H9 (cell line): ENCODE data around the gene ELAPOR2. TPM values are rescaled to one million over a fixed set of nuclear protein-coding genes. Genes with fewer than 3 reads are reported as not detected.

Experiments used
- DNase-seq: peaks from one replicate; pipeline ENCODE4 v3.0.0-alpha.2; 2017
- H2AFZ ChIP-seq: one replicate; pipeline ENCODE4 v1.6.1; 2013; ENCODE audit warnings: mild to moderate bottlenecking, low read length, control low read depth, moderate library complexity
- H2AK5ac ChIP-seq: 2 replicates; pipeline ENCODE4 v1.6.1; 2013; ENCODE audit warnings: low read length, control low read depth, mixed read lengths; ENCODE audit not compliant: insufficient read length
- H2BK120ac ChIP-seq: one replicate; pipeline ENCODE4 v1.6.1; 2013; ENCODE audit warnings: low read depth, mild to moderate bottlenecking, low read length, control low read depth, inconsistent platforms; ENCODE audit not compliant: poor library complexity, severe bottlenecking
- H2BK12ac ChIP-seq: 2 replicates; pipeline ENCODE4 v1.6.1; 2013; ENCODE audit warnings: low read length, control low read depth, mixed read lengths, low read depth; ENCODE audit not compliant: insufficient read length
- H2BK15ac ChIP-seq: 2 replicates; pipeline ENCODE4 v1.6.1; 2013; ENCODE audit warnings: low read depth, low read length, control low read depth
- H2BK20ac ChIP-seq: one replicate; pipeline ENCODE4 v1.6.1; 2013; ENCODE audit warnings: low read depth, mild to moderate bottlenecking, low read length, control low read depth, inconsistent platforms; ENCODE audit not compliant: poor library complexity, severe bottlenecking
- H2BK5ac ChIP-seq: 2 replicates; pipeline ENCODE4 v1.6.1; 2013; ENCODE audit warnings: low read length, control low read depth, mixed read lengths; ENCODE audit not compliant: insufficient read length
- H3K14ac ChIP-seq: 2 replicates; pipeline ENCODE4 v1.6.1; 2013; ENCODE audit warnings: low read length, control low read depth; ENCODE audit not compliant: insufficient read depth
- H3K18ac ChIP-seq: 2 replicates; pipeline ENCODE4 v1.6.1; 2013; ENCODE audit warnings: low read depth, mild to moderate bottlenecking, mixed read lengths, low read length, control low read depth; ENCODE audit not compliant: insufficient read length
- H3K23ac ChIP-seq: 2 replicates; pipeline ENCODE4 v1.6.1; 2013; ENCODE audit warnings: low read length, control low read depth, mixed read lengths, low read depth; ENCODE audit not compliant: insufficient read length
- H3K23me2 ChIP-seq: 2 replicates; pipeline ENCODE4 v1.6.1; 2013; ENCODE audit warnings: low read depth, mild to moderate bottlenecking, mixed read lengths, low read length, control low read depth; ENCODE audit not compliant: insufficient read length, poor library complexity, severe bottlenecking
- H3K27ac ChIP-seq: 2 replicates; pipeline ENCODE4 v1.5.1; 2013; ENCODE audit warnings: low read length, control low read depth, mixed read lengths, low read depth; ENCODE audit not compliant: insufficient read length
- H3K27me3 ChIP-seq: 2 replicates; pipeline ENCODE4 v1.6.1; 2013; ENCODE audit warnings: low read length, control low read depth, inconsistent platforms; ENCODE audit not compliant: insufficient read depth
- H3K4ac ChIP-seq: 2 replicates; pipeline ENCODE4 v1.6.1; 2013; ENCODE audit warnings: low read depth, mild to moderate bottlenecking, control low read depth, inconsistent platforms, low read length, moderate library complexity
- H3K4me1 ChIP-seq: 2 replicates; pipeline ENCODE4 v1.6.1; 2013; ENCODE audit warnings: low read length, control low read depth, inconsistent platforms; ENCODE audit not compliant: insufficient read depth
- H3K4me2 ChIP-seq: 2 replicates; pipeline ENCODE4 v1.6.1; 2013; ENCODE audit warnings: low read length, control low read depth, mixed read lengths; ENCODE audit not compliant: insufficient read length, insufficient read depth
- H3K56ac ChIP-seq: 2 replicates; pipeline ENCODE4 v1.6.1; 2013; ENCODE audit warnings: low read depth, mild to moderate bottlenecking, mixed read lengths, low read length, control low read depth; ENCODE audit not compliant: insufficient read length
- H3K79me1 ChIP-seq: 2 replicates; pipeline ENCODE4 v1.6.1; 2013; ENCODE audit warnings: low read depth, mild to moderate bottlenecking, moderate library complexity, low read length, control low read depth, inconsistent platforms; ENCODE audit not compliant: insufficient read depth, poor library complexity, severe bottlenecking
- H3K79me2 ChIP-seq: 2 replicates; pipeline ENCODE4 v1.6.1; 2013; ENCODE audit warnings: low read length, control low read depth, inconsistent platforms; ENCODE audit not compliant: insufficient read depth
- H3K9ac ChIP-seq: 2 replicates; pipeline ENCODE4 v1.6.1; 2013; ENCODE audit warnings: low read length, control low read depth, mixed read lengths; ENCODE audit not compliant: insufficient read length; ENCODE audit errors: extremely low read depth
- H3K9me3 ChIP-seq: one replicate; pipeline ENCODE4 v1.6.1; 2013; ENCODE audit warnings: low read depth, low read length, inconsistent platforms; ENCODE audit not compliant: control insufficient read depth
- H3T11ph ChIP-seq: one replicate; pipeline ENCODE4 v1.6.1; 2013; ENCODE audit warnings: mild to moderate bottlenecking, low read length, control low read depth, inconsistent platforms
- H4K20me1 ChIP-seq: one replicate; pipeline ENCODE4 v1.6.1; 2013; ENCODE audit not compliant: control insufficient read depth, insufficient read length, insufficient read depth
- H4K5ac ChIP-seq: 2 replicates; pipeline ENCODE4 v1.6.1; 2013; ENCODE audit warnings: low read depth, mild to moderate bottlenecking, mixed read lengths, low read length, control low read depth; ENCODE audit not compliant: insufficient read length
- H4K8ac ChIP-seq: replicated peaks from 2 replicates; pipeline ENCODE4 v1.6.1; 2013; ENCODE audit warnings: low read length, control low read depth, mixed read lengths, low read depth; ENCODE audit not compliant: insufficient read length
- H4K91ac ChIP-seq: 2 replicates; pipeline ENCODE4 v1.6.1; 2013; ENCODE audit warnings: low read depth, mild to moderate bottlenecking, moderate library complexity, mixed read lengths, low read length, control low read depth; ENCODE audit not compliant: insufficient read length
- H3K27ac Mint-ChIP-seq, 3 experiments: 2 replicates in 2 of 3; 3 replicates in 1 of 3; pipeline ENCODE4 v1.8.0; 2020 to 2021; ENCODE audit warnings: mixed read lengths in 3 of 3, mild to moderate bottlenecking in 1 of 3, moderate library complexity in 1 of 3
- H3K27me3 Mint-ChIP-seq: 2 replicates; pipeline ENCODE4 v1.8.0; 2021; ENCODE audit warnings: low read depth, mild to moderate bottlenecking, moderate library complexity, mixed read lengths
- H3K36me3 Mint-ChIP-seq, 3 experiments: 2 replicates in 2 of 3; 3 replicates in 1 of 3; pipeline ENCODE4 v1.8.0; 2020 to 2021; ENCODE audit warnings: low read depth in 3 of 3, mixed read lengths in 3 of 3; ENCODE audit not compliant: insufficient read depth in 1 of 3
- H3K4me1 Mint-ChIP-seq, 2 experiments: 2 replicates each; pipeline ENCODE4 v1.8.0; 2020; ENCODE audit warnings: mixed read lengths in 2 of 2
- H3K4me3 Mint-ChIP-seq, 2 experiments: 2 replicates in 1 of 2; 3 replicates in 1 of 2; pipeline ENCODE4 v1.8.0; 2020 to 2021; ENCODE audit warnings: mild to moderate bottlenecking in 2 of 2, mixed read lengths in 2 of 2, moderate library complexity in 1 of 2
- H3K9me3 Mint-ChIP-seq, 2 experiments: 2 replicates in 1 of 2; 3 replicates in 1 of 2; pipeline ENCODE4 v1.8.0; 2020; ENCODE audit warnings: mild to moderate bottlenecking in 2 of 2, mixed read lengths in 2 of 2, moderate library complexity in 1 of 2
- total RNA-seq: library from RNA; stranded (reverse); gene quantifications from 2 replicates; pipeline ENCODE4 v1.2.1, GENCODE V29; 2021
- TF ChIP-seq, protein P1 (sequence below): fragments of 200-600 bp; sonication (generic); conservative IDR thresholded peaks from 3 replicates; pipeline ENCODE4 v1.8.0; 2021; ENCODE audit warnings: antibody characterized with exemption, mild to moderate bottlenecking

The ELAPOR2 gene
- total RNA-seq, 1 experiment from 2014 or later: 36.8 TPM

DNA sequence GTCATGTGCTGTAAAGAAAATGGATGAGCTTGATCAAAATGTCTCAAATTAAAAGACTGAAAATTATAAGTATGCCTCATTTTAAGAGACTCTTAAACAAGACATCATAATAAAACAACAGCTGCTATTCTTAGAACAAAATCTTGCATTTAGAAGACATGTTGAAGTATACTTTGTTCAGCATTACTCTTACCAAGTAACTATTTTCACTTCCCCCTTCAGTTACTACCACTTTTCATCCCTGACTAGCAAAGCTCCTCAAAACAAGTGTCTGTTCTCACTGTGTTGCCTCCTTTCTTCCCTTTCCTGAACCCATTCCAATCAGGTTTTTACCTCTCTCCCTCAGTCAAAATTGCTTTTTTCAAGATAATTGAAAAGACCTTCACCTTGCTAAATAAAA, 31.6 kb downstream of the ELAPOR2 start:
- H3K79me2 ChIP-seq: peaks cover 17% of the 10 kb centered on the region; the same call in 1 of the 2 replicates
- Mint-ChIP-seq H3K4me3 (no peak overlapping the region), H3K27ac (no peak overlapping the region), H3K9me3 (peaks cover 0 to 2% of the 10 kb centered on the region in 2 experiments; a peak in 1 of 5 replicates), H3K4me1 (peaks cover 0 to 5% of the 10 kb centered on the region in 2 experiments; a peak in 1 of 4 replicates), H3K27me3 (no peaks in the 10 kb centered on the region), H3K36me3 (peaks cover 8 to 12% (median 10%) of the 10 kb centered on the region in 3 experiments; a peak in 6 of 7 replicates)
- H3K9me3 ChIP-seq: no peaks in the 10 kb centered on the region
- no peaks in the 10 kb centered on the region for H4K20me1 ChIP-seq
- H2BK20ac ChIP-seq: no peak overlapping the region
- no peak overlapping the region for H2AK5ac ChIP-seq
- no peak overlapping the region for H4K5ac ChIP-seq
- H2AFZ ChIP-seq: no peak overlapping the region
- H3K9ac ChIP-seq: no peak overlapping the region
- no peak for DNase-seq
- H3K27me3 ChIP-seq: no peaks in the 10 kb centered on the region
- TF ChIP-seq, protein P1, sequence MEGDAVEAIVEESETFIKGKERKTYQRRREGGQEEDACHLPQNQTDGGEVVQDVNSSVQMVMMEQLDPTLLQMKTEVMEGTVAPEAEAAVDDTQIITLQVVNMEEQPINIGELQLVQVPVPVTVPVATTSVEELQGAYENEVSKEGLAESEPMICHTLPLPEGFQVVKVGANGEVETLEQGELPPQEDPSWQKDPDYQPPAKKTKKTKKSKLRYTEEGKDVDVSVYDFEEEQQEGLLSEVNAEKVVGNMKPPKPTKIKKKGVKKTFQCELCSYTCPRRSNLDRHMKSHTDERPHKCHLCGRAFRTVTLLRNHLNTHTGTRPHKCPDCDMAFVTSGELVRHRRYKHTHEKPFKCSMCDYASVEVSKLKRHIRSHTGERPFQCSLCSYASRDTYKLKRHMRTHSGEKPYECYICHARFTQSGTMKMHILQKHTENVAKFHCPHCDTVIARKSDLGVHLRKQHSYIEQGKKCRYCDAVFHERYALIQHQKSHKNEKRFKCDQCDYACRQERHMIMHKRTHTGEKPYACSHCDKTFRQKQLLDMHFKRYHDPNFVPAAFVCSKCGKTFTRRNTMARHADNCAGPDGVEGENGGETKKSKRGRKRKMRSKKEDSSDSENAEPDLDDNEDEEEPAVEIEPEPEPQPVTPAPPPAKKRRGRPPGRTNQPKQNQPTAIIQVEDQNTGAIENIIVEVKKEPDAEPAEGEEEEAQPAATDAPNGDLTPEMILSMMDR: no peak
- H2BK12ac ChIP-seq: no peak overlapping the region
- H3K23me2 ChIP-seq: no peaks in the 10 kb centered on the region
- peaks cover 2% of the 10 kb centered on the region; the same call in 1 of the 2 replicates for H3K4me1 ChIP-seq
- H2BK5ac ChIP-seq: no peak overlapping the region
- H3K23ac ChIP-seq: no peak overlapping the region
- no peak overlapping the region for H3K56ac ChIP-seq
- no peak overlapping the region for H3K14ac ChIP-seq
- no peak overlapping the region for H3K27ac ChIP-seq
- H3K4ac ChIP-seq: no peak overlapping the region
- no peak overlapping the region for H4K8ac ChIP-seq
- H3K79me1 ChIP-seq: peaks cover 2% of the 10 kb centered on the region
- H2BK15ac ChIP-seq: no peak overlapping the region
- no peak overlapping the region for H2BK120ac ChIP-seq
- no peak overlapping the region for H3K4me2 ChIP-seq
- no peak overlapping the region for H4K91ac ChIP-seq
- no peak overlapping the region for H3T11ph ChIP-seq
- no peak overlapping the region for H3K18ac ChIP-seq
